Neutrophil (primary cell): Measurements from ENCODE around the gene RASSF8.

ENCODE experiments used
- H3K27ac ChIP-seq: fragments of 200-600 bp; sonication (generic); 2 replicates; pipeline ENCODE4 v1.5.1; 2016; ENCODE audit warnings: mild to moderate bottlenecking, moderate library complexity
- H3K27me3 ChIP-seq: fragments of 200-600 bp; sonication (generic); 2 replicates; pipeline ENCODE4 v1.6.0; 2016; ENCODE audit warnings: mild to moderate bottlenecking
- H3K36me3 ChIP-seq: fragments of 200-600 bp; sonication (generic); 2 replicates; pipeline ENCODE4 v1.5.1; 2017
- H3K4me1 ChIP-seq, 2 experiments: fragments of 200-600 bp in 1 of 2; sonication (generic) in 1 of 2; 1 replicate in 1 of 2; 2 replicates in 1 of 2; pipeline versions ENCODE4 v1.5.1 to v1.6.1; 2013 to 2016; ENCODE audit warnings: low read depth in 1 of 2, low read length in 1 of 2, mild to moderate bottlenecking in 1 of 2, moderate library complexity in 1 of 2; ENCODE audit not compliant: control insufficient read depth in 1 of 2, insufficient read depth in 1 of 2
- H3K4me3 ChIP-seq, 2 experiments: fragments of 200-600 bp in 1 of 2; sonication (generic) in 1 of 2; 1 replicate in 1 of 2; 2 replicates in 1 of 2; pipeline ENCODE4 v1.5.1; 2013 to 2016; ENCODE audit warnings: low read depth in 1 of 2, low read length in 1 of 2, mild to moderate bottlenecking in 1 of 2, moderate library complexity in 1 of 2
- H3K9me3 ChIP-seq: fragments of 200-600 bp; sonication (generic); 2 replicates; pipeline ENCODE4 v1.5.1; 2016
- TF ChIP-seq, protein P1 (sequence below): fragments of 200-600 bp; sonication (generic); IDR thresholded peaks from 2 replicates; pipeline ENCODE4 v1.5.1; 2016; ENCODE audit warnings: antibody characterized with exemption

Gene RASSF8

DNA sequence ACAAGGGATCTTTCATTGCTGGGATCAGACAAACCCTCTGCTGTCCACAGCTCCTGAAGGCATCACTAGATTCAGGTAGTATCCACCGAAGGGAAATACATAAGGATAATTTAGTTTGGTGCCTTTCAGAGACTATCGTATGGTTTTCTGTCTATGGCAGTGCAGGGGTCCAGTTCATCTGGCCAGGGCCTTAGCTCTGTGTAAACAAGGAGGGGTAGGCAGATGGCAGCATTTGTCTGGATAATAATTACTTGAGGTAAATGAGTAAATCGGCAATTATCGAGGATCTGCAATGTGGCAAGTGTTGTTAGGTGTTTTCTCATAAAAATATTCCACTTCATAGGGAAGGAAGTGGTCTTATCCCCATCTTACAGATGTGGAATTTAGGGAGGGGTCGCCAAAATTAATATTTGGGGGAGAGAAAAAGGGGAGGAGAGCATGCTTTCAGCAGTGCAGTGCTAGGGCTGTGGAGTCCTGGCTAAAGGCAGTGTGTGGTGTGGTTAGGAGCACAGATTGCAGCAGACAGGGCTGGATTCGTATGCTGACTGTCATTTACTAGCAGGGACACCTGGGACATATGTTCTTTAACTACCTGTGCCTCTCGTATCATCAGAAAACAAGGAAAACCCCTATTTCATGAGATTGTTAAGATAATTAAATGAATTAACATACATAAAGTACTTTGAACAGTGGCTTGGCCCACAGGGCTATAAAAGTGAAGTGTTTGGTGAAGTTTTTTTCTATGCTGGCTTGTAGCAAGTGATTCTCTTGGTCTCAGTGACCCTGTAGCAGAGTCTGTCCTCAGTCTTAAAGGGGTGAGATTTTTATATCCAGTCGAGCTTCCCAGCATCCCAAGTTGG is 27.1 kb downstream of the RASSF8 start:
- Histone ChIP-seq H3K4me3 (no peak overlapping the region), H3K27me3 (no peaks in the 10 kb centered on the region), H3K4me1 (no peaks in the 10 kb centered on the region), H3K9me3 (no peaks in the 10 kb centered on the region), H3K27ac (no peak overlapping the region), H3K36me3 (no peaks in the 10 kb centered on the region)
- TF ChIP-seq, protein P1, sequence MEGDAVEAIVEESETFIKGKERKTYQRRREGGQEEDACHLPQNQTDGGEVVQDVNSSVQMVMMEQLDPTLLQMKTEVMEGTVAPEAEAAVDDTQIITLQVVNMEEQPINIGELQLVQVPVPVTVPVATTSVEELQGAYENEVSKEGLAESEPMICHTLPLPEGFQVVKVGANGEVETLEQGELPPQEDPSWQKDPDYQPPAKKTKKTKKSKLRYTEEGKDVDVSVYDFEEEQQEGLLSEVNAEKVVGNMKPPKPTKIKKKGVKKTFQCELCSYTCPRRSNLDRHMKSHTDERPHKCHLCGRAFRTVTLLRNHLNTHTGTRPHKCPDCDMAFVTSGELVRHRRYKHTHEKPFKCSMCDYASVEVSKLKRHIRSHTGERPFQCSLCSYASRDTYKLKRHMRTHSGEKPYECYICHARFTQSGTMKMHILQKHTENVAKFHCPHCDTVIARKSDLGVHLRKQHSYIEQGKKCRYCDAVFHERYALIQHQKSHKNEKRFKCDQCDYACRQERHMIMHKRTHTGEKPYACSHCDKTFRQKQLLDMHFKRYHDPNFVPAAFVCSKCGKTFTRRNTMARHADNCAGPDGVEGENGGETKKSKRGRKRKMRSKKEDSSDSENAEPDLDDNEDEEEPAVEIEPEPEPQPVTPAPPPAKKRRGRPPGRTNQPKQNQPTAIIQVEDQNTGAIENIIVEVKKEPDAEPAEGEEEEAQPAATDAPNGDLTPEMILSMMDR, result no peak

DNA sequence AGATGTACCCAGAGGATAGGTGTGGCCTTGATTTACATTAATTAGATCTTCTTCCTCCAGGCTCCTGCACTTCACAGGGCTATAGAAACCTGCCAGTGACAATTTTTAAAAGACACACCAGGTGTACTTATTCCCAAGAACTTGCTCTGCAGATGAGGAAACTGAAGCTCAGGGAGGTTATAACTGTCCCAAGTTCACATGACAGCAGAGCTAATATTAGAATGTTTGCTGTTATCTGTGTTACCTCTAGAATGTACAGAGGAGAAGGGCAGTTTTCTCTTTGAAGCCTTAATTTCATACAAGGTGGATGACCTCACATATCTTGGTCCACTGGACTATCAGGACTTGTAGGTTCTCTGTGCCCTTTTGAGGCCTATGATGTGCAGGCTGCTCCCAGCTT is 27.7 kb downstream of the RASSF8 start:
- no peaks in the 10 kb centered on the region for H3K36me3 ChIP-seq
- H3K9me3 ChIP-seq, result no peaks in the 10 kb centered on the region
- H3K27ac ChIP-seq, result no peak overlapping the region
- H3K27me3 ChIP-seq, result no peaks in the 10 kb centered on the region
- TF ChIP-seq, protein P1, result no peak
- no peak overlapping the region for H3K4me3 ChIP-seq
- no peaks in the 10 kb centered on the region for H3K4me1 ChIP-seq

DNA sequence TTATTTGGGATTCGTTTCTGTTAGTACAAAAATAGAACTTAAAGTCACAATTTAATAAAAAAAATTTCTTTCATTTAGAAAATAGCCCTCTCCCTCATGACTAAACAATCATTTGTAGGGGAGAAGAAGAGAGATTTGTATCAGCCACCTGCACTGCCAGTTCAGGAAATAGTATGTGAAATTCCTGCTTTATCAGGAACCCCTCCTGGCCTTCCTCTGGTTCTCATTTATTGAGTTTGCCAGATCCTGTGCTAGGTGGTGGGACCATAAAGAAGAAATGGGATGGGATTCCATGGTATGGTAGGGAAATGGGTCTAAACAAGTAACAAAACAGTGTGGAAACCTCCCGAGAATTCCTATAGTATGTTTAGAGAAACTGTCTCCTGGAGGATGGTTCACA is 30.0 kb downstream of the RASSF8 start:
- no peaks in the 10 kb centered on the region for H3K4me1 ChIP-seq
- no peaks in the 10 kb centered on the region for H3K36me3 ChIP-seq
- no peak overlapping the region for H3K4me3 ChIP-seq
- TF ChIP-seq, protein P1, result no peak
- H3K27me3 ChIP-seq, result no peaks in the 10 kb centered on the region
- no peaks in the 10 kb centered on the region for H3K9me3 ChIP-seq
- H3K27ac ChIP-seq, result no peak overlapping the region

DNA sequence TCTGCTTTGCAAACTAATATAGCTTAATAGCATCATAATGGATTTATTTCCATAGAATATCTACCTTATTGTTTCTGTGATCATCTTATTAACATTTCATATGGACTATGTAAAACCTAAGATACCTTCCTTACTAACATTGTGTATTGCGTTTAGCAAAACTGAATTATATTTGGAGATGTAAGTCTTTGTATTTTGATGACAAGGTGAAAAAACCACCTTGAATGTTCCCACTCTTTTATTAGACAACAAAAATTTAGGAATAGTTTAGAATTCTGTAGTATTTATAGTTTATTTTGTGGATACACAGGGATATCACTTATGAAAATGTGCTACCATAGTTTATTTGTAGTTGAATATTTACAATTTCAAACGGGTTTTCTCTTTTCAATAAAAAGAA is 32.0 kb downstream of the RASSF8 start:
- TF ChIP-seq, protein P1, result no peak
- Histone ChIP-seq H3K4me3 (no peak overlapping the region), H3K36me3 (no peaks in the 10 kb centered on the region), H3K4me1 (no peaks in the 10 kb centered on the region), H3K9me3 (no peaks in the 10 kb centered on the region), H3K27ac (no peak overlapping the region), H3K27me3 (no peaks in the 10 kb centered on the region)

DNA sequence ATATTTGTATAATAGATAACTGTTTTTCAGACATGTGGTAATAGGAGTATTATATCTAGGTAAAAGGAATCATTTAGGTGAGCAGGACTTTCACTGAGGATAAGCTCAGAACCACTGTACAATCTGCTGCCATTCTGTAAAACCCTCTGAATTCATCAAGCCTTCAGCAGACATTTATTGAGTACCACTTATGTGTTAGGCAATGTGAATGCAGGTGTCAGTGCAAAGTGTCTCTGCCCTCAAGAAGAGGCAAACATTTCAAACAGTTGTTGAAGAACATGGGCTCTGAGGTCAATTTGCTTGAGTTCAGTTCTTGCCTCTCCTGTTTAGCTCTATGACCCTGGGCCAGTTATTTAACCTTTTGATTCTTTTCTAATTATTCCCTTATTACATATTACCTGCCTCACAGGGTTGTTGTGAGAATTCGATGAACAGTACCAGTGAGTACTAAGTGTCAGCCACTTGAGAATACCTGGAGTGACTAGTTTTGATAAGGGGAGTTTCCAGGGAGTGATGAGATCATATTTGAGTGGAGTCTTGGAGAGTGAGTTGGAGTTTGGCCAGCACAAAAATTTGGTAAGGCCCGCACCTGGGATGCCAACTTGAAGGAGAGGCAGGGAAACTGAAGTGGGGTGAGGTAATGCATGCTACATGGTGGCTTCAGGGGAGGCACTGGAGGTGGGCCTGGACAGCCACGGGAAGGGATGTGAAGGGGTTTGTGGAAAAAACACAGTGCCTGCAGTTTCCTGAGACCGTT is 33.7 kb downstream of the RASSF8 start:
- Histone ChIP-seq H3K27me3 (no peaks in the 10 kb centered on the region), H3K4me3 (no peak overlapping the region), H3K36me3 (no peaks in the 10 kb centered on the region), H3K9me3 (no peaks in the 10 kb centered on the region), H3K27ac (no peak overlapping the region), H3K4me1 (no peaks in the 10 kb centered on the region)
- TF ChIP-seq, protein P1, result no peak
